Globus pallidus (tissue), 1 donor: ENCODE results near the gene CDK1.
"Not testable (repeated sequence)": the region's sequence is repeated elsewhere in the genome, so short reads cannot be mapped to it uniquely, and the experiment has no call there.

ENCODE experiments used
- DNase-seq: peaks from one replicate; pipeline ENCODE4 v3.0.0-alpha.2; 2015; ENCODE audit warnings: low spot score

Gene CDK1

GRCh38 chr10:60816628-60817397 is 38.5 kb downstream of the CDK1 start:
- peak; percentile 92 for DNase-seq

GRCh38 chr10:60817398-60817805 is 39.1 kb downstream of the CDK1 start:
- DNase-seq, result no peak

- no peak for DNase-seq
Measured at GRCh38 chr10:60818134-60818770, 40.0 kb downstream of the CDK1 start.

- DNase-seq, result no peak
Measured at GRCh38 chr10:60819271-60819670, 41.0 kb downstream of the CDK1 start.

- DNase-seq, result no peak
Measured at GRCh38 chr10:60820093-60820754, 41.9 kb downstream of the CDK1 start.

GRCh38 chr10:60821656-60822055 is 43.4 kb downstream of the CDK1 start:
- DNase-seq, result no peak

- DNase-seq, result no peak
Measured at GRCh38 chr10:60822809-60823208, 44.5 kb downstream of the CDK1 start.

- DNase-seq, result no peak
Measured at GRCh38 chr10:60823324-60823723, 45.0 kb downstream of the CDK1 start.

- no peak for DNase-seq
Measured at GRCh38 chr10:60825520-60825919, 47.2 kb downstream of the CDK1 start.

GRCh38 chr10:60827791-60828488 is 49.7 kb downstream of the CDK1 start:
- no peak for DNase-seq

- no peak for DNase-seq
Measured at GRCh38 chr10:60828489-60828852, 50.2 kb downstream of the CDK1 start.

- DNase-seq, result not testable (repeated sequence)
Measured at GRCh38 chr10:60832136-60832535, 53.9 kb downstream of the CDK1 start.

- DNase-seq, result no peak
Measured at GRCh38 chr10:60834401-60834800, 56.1 kb downstream of the CDK1 start.

- no peak for DNase-seq
Measured at GRCh38 chr10:60835049-60835448, 56.8 kb downstream of the CDK1 start.

GRCh38 chr10:60841227-60841626 is 62.9 kb downstream of the CDK1 start:
- DNase-seq, result not testable (repeated sequence)

GRCh38 chr10:60842694-60843093 is 64.4 kb downstream of the CDK1 start:
- no peak for DNase-seq
